HL-60 (cell line): ENCODE results near the gene P2RX3.

Experiments
- DNase-seq, 2 experiments: peaks; one replicate each; pipeline ENCODE4 v3.0.0-alpha.2; 2010 to 2020; ENCODE audit warnings: low read depth in 1 of 2, low spot score in 1 of 2
- H3K27ac ChIP-seq: fragments of 250-450 bp; sonication (Bioruptor Pico); replicated peaks from 2 replicates; pipeline ENCODE4 v1.5.1; 2020; ENCODE audit warnings: mild to moderate bottlenecking, moderate library complexity
- H3K27me3 ChIP-seq: fragments of 250-450 bp; sonication (Bioruptor Pico); 2 replicates; pipeline ENCODE4 v1.5.1; 2021; ENCODE audit warnings: mild to moderate bottlenecking, moderate library complexity; ENCODE audit not compliant: insufficient read depth, poor library complexity, severe bottlenecking
- H3K4me3 ChIP-seq: replicated peaks from 2 replicates; pipeline ENCODE4 v1.5.1; 2011; ENCODE audit warnings: mild to moderate bottlenecking, control low read depth, low read length; ENCODE audit not compliant: insufficient read depth
- GABPA ChIP-seq: IDR thresholded peaks from 2 replicates; pipeline ENCODE4 v1.6.1; 2012; ENCODE audit warnings: low read depth
- POLR2AphosphoS5 ChIP-seq: IDR thresholded peaks from 2 replicates; pipeline ENCODE4 v1.6.1; 2012; ENCODE audit warnings: low read depth
- SPI1 ChIP-seq: IDR thresholded peaks from 2 replicates; pipeline ENCODE4 v1.6.1; 2012; ENCODE audit warnings: low read depth, mild to moderate bottlenecking, borderline replicate concordance
- TF ChIP-seq, protein P1 (sequence below): IDR thresholded peaks from 2 replicates; pipeline ENCODE4 v1.6.1; 2012; ENCODE audit warnings: low read depth; ENCODE audit not compliant: insufficient replicate concordance
- TF ChIP-seq, protein P2 (sequence below): IDR thresholded peaks from one replicate; pipeline ENCODE4 v1.5.1; 2011; ENCODE audit warnings: low read length, control low read depth, inconsistent platforms; ENCODE audit not compliant: insufficient read depth

Gene P2RX3

DNA sequence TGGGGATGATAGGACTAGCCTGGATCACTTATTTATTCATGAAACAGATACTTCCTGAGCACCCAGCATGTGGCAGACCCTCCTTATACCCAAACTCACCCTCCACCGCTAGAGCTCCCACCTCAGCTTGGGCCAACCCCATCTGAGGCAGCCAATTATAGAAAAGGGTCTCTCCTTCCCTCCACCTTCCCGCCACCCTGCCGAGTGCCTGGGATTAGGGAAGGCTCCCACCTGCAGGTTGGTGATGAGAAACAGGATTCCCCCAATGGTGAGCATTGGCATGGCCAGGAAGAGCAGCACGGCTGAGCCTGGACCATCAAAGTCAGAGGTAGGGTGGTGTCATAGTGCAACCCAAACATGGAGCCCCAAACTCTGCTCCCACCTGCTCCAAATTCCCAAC is 82.9 kb downstream of the P2RX3 start:
- Histone ChIP-seq H3K4me3 (no peak overlapping the region), H3K27ac (no peak overlapping the region)
- TF ChIP-seq POLR2AphosphoS5 (peak; percentile 49; the same call in 1 of the 2 replicates), SPI1 (no peak)

GRCh38 chr11:57421805-57422204 is 83.7 kb downstream of the P2RX3 start:
- H3K27me3 ChIP-seq: no peaks in the 10 kb centered on the region
- TF ChIP-seq, protein P1, sequence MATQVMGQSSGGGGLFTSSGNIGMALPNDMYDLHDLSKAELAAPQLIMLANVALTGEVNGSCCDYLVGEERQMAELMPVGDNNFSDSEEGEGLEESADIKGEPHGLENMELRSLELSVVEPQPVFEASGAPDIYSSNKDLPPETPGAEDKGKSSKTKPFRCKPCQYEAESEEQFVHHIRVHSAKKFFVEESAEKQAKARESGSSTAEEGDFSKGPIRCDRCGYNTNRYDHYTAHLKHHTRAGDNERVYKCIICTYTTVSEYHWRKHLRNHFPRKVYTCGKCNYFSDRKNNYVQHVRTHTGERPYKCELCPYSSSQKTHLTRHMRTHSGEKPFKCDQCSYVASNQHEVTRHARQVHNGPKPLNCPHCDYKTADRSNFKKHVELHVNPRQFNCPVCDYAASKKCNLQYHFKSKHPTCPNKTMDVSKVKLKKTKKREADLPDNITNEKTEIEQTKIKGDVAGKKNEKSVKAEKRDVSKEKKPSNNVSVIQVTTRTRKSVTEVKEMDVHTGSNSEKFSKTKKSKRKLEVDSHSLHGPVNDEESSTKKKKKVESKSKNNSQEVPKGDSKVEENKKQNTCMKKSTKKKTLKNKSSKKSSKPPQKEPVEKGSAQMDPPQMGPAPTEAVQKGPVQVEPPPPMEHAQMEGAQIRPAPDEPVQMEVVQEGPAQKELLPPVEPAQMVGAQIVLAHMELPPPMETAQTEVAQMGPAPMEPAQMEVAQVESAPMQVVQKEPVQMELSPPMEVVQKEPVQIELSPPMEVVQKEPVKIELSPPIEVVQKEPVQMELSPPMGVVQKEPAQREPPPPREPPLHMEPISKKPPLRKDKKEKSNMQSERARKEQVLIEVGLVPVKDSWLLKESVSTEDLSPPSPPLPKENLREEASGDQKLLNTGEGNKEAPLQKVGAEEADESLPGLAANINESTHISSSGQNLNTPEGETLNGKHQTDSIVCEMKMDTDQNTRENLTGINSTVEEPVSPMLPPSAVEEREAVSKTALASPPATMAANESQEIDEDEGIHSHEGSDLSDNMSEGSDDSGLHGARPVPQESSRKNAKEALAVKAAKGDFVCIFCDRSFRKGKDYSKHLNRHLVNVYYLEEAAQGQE: no peak
- TF ChIP-seq POLR2AphosphoS5 (no peak), GABPA (no peak), SPI1 (no peak)
- TF ChIP-seq, protein P2, sequence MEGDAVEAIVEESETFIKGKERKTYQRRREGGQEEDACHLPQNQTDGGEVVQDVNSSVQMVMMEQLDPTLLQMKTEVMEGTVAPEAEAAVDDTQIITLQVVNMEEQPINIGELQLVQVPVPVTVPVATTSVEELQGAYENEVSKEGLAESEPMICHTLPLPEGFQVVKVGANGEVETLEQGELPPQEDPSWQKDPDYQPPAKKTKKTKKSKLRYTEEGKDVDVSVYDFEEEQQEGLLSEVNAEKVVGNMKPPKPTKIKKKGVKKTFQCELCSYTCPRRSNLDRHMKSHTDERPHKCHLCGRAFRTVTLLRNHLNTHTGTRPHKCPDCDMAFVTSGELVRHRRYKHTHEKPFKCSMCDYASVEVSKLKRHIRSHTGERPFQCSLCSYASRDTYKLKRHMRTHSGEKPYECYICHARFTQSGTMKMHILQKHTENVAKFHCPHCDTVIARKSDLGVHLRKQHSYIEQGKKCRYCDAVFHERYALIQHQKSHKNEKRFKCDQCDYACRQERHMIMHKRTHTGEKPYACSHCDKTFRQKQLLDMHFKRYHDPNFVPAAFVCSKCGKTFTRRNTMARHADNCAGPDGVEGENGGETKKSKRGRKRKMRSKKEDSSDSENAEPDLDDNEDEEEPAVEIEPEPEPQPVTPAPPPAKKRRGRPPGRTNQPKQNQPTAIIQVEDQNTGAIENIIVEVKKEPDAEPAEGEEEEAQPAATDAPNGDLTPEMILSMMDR: no peak
- H3K4me3 ChIP-seq: no peak overlapping the region
- peak overlapping the region; percentile 96 for H3K27ac ChIP-seq
- DNase-seq: no peak

More for the DNA sequence above, 82.9 kb downstream of the P2RX3 start:
- DNase-seq: peak in 1 of 2 experiments; percentile 39
- no peaks in the 10 kb centered on the region for H3K27me3 ChIP-seq
